ENCODE measurements around the gene PTPRD.
A peak's percentile ranks its signal among the peaks of the same experiment; 100 is the strongest.

The PTPRD gene

DNA sequence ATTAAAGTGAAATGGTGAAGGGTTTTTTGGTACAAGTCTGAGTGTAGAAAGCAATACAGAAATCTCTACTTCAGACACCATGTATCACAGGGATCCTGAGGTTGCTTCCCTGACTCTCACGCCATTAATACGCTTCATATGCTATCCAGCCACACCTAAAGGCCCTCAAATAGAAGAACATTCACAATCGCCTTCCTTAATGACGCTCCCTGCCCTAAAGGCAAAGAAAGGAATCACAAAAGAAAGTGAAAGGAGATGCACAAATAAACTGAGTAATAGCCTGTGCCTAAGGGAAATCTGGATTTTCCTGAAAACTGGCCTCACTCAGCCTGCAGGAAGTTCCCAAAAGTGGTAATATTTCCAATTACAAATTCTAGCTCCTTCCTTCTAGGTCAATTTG is 1810.6 kb downstream of the PTPRD start:
- DNase-seq: no peak

DNA sequence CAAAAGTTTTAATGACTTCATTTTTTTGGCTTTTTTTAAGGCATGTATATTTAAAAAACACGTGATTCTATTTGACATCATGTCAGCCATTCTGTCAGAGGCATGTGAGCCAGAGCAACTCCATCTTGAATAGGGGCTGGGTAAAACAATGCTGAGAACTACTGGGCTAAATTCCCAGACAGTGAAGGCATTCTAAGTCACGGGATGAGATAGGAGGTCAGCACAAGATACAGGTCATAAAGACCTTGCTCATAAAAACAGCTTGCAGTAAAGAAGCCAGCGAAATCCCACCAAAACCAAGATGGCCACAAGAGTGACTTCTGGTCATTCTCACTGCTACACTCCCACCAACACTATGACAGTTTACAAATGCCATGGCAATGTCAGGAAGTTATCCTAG is 1812.6 kb downstream of the PTPRD start:
- no peak for DNase-seq

- DNase-seq: no peak
These were observed 1813.2 kb downstream of the PTPRD start for GRCh38 chr9:8799615-8800014.

- no peak for DNase-seq
These were observed 1813.6 kb downstream of the PTPRD start for GRCh38 chr9:8799206-8799605.

DNA sequence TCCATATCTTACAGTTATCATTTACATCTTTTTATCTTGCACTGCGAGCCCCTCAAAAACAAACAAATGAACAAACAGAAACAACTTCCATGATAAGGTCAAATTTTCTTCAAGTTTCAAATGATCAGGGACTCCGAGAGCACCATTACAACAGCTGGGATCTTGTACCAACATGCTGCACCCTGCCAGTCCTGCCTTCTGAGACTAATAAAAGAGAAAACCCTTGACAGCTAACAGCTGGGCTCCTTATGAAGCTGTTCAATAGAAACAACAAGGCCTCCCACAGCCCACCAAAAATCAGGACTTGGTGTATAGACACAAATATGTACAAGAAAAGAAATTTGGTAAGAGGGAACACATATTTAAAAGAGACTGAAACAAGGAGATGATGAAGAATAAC is 1828.0 kb downstream of the PTPRD start:
- DNase-seq: no peak

DNA sequence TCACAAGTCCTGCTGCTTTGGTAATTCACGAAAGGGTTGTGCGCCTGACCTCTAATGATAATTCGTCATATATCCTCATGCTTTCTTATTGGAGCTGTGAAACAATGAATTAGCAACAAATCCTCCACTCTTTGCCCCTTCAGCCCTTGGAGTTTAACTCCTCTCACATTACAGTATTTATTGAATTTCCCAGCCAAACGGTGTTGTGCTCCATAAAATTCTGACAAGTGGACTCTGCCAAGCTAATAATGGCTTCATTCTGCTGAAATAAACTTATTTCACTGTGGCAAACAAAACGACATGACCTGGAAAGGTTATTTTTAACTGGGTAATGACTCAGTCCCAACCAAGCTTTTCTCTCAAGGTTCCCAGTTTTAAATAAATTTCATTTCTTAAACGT is 1828.9 kb downstream of the PTPRD start:
- DNase-seq: no peak

DNA sequence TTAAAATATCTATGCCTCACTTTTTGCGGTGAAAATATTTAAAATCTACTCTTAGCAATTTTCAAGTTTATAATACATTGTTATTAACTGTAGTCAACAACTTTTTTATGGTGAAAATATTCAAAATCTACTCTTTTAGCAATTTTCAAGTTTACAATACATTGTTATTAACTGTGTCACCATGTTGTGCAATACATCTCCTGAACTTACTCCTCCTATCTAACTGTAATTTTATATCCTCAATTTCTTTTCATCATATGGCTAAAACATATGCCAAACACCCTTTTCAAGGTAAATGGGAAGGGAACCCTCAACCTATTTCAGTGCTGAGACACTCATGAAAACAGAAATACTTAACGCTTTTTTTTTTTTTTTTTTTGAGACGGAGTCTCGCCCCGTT is 1830.6 kb downstream of the PTPRD start:
- no peak for DNase-seq

DNA sequence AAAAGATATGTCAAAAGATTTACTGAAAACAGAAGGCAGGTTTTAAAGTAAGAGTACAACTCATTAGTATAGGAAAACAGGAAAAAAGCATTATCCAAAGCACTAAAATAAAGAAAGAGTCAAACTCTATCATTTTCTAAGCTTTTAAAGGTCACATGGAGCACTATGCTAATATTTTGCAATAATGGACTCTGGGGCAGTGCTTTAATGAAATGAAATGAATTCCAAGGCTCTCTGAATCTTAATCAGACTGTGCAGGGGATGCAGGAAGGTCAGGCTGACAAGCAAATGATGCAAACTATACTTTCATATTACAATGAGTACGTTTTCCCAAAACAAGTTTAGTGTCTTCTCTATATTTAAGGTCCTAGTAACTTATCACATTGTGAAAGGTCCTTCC is 1831.3 kb downstream of the PTPRD start:
- no peak for DNase-seq

DNA sequence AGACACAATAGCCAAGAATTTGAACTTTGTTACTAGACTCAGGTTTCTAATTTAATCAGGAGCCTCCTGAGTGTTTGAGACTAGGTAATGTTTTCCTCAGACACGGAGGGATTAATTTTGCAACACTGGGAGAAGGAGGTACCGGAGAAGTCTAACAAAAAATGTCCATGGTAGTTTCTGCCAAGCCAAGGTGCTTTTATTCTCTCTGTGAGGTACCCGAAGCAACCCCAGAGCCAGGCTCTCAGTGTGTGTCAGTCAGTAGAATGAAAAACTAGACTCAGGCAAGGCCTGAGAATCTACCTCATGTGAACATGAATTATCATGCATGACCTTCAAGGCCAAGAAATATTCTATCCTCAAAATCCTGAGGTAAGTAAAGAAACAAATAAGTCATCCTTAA is 1832.4 kb downstream of the PTPRD start:
- DNase-seq: no peak

- DNase-seq: no peak
These were observed 1833.3 kb downstream of the PTPRD start for GRCh38 chr9:8779478-8779877.

DNA sequence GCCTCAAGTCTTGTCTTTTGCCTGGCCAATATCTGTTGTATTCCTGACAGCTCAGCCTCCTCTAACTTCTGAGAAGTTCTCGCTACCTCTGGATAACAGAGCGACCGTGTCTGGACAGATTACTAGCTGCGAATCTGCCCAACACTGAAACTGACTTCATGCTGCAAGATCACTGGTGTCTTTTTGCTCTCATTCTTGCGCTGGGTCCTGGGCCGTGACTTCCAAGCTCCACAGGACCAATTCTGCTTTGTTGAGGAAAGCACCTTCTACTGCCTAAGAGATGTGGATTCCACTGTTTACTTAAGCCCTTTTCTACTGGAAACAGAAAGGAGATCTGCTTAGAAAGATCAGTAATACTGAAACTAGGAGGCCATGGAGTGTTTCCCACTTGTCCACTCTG is 1834.4 kb downstream of the PTPRD start:
- no peak for DNase-seq

- no peak for DNase-seq
These were observed 1840.5 kb downstream of the PTPRD start for GRCh38 chr9:8772302-8772701.

DNA sequence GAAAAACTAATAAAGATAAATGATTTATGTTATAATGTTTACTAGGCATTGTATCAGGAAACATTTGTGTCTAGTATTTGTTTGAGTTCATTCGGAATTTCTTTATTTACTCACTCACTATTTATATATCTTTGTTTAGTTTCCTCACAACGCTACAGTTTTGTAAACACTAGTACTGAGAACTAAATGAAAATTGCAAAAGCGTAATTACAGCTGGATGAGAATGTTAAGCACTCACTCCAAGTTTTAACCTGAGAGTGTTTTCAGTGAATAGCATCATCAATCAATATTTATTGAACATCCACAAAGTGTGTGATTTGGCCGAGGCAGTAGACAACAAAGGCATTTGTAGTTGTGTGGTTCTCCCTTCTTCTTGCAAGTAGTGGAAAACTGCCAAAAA is 1843.6 kb downstream of the PTPRD start:
- no peak for DNase-seq

GRCh38 chr9:8766096-8766495 is 1846.7 kb downstream of the PTPRD start:
- no peak for DNase-seq

- DNase-seq: no peak
These were observed 1848.8 kb downstream of the PTPRD start for GRCh38 chr9:8764051-8764450.

DNA sequence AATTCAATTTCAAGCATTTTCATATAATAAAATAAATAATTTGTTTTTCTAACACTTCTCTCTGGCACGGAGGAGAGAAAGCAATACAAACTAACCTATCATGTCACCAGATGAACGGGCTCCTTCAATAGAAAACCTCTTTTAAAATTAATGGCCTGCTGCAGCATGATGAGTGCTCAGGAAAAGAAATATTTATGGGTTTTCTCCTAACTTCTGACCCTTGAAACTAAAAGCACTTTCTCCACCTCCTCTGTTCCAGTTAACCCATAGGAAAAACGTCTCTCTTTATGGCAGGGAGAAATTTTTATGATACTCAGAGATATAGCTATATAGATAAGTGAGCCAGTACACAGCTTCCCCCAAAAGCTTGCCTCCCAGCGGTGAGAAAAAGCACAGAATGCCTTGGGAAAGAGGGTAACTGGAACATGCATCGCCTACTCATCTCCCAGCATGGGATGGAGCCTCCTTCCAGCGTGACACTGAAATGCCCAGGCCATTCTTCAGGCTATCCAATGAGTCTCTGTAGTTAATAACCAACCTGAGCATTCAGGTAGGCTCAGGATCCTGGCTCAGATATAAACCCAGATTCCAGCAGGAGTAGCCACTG is 1850.2 kb downstream of the PTPRD start:
- no peak for DNase-seq

- DNase-seq: no peak
These were observed 1852.6 kb downstream of the PTPRD start for GRCh38 chr9:8760000-8760767.

- DNase-seq: no peak
These were observed 1854.9 kb downstream of the PTPRD start for GRCh38 chr9:8757881-8758280.

DNA sequence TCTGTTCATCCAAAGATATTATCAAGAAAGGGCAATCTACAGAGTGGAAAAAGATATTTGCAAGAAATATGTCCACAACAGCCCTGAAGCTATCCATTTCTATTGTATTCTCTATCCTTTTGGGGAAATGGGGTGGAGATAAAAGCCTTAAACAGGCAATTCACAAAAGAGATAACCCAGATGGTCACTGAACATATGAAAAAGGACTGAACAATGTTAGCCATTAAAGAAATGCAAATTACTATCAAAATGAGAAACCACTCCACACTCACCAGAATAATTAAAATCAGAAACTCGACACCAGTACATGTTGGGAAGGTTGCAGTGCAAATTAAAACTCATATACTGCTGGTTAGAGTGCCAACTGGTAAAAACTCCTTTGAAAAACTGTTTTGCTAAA is 1858.1 kb downstream of the PTPRD start:
- no peak for DNase-seq

DNA sequence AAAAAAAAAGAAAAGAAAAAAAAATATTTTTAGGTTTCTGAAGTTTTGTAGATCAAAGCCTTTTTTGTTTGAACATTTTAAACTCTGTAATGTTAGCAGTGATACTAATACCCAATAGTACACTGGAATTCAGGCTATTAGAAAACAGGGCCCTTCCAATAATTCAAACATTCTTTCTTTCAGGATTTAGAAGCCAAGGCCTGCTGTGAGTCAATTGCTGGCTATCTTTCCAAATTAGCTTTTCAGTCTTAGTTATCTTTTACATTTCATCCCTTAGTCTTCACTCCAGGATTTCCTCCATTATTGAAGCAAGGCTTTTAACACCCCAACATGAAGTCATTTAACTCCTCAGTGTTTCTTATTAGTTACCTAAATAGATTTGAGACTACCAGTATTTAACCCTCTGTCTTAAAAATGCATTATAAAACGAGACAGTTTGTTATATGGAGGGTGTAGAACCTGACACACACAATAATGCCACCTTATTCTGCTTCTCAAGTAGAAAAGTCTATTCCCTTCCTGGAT is 1861.3 kb downstream of the PTPRD start:
- DNase-seq: no peak

GRCh38 chr9:8750639-8751051 is 1862.2 kb downstream of the PTPRD start:
- peak; percentile 69 for DNase-seq

DNA sequence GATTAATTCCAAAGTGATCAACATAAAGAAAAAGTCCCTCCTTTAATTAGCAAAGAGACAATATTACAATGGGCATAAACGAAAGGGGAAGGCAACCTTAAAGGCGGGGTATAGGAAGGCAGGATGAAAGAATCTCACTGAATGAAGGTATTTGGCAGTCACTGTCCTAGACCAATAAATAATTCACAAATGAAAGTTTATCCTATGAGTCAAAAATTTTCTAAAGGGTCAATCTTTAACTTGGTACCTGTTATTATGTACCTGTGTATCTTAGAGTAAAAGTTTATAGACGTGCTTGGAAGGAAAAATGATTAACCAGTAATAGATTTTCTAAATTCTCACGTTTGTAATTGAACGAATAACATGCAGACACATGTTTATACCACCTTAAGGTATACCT is 1867.5 kb downstream of the PTPRD start:
- DNase-seq: no peak

DNA sequence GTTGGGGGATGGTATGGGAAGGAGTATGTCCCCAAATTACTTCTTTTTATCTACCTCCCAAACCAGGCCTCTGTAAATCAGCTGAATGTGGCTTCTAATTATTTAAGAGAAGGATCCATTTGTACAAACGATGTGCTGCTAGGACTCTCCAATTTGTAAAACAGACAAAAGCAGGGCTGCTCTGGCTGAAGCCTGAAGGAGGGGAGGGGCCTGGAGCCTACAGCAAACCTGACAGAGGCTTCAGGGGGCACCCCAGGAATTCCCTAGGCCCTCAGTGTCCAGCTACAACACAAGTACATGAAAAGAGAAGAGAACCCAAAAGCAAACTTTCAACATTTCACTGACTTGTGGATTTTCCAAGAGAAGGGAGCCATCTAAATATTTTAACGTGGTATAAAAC is 1873.9 kb downstream of the PTPRD start:
- no peak for DNase-seq

DNA sequence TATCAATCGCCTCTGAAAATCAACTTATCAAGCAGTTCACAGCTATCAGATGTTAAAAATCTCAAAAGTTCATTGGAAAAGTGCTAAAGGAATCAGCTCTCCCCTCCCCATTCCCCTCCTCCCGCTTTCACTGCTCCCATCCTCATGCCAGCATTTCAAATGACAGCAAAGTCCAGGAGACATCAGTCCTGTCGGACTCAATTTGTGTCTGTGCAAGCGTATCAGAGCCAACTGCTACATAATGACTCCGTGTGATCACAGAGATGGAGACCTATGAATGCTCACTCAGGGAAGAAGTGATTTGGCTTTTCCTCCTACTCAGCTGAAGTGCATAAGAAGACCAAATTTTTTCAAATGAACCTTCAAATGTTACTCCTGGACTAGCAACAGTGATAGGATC is 1876.0 kb downstream of the PTPRD start:
- no peak for DNase-seq

- DNase-seq: no peak
These were observed 1878.0 kb downstream of the PTPRD start for GRCh38 chr9:8734760-8735159.
